PC-9 (cell line): Measurements from ENCODE around the gene AGBL5.

Source experiments
- EZH2 ChIP-seq: fragments of 200-600 bp; sonication (generic); IDR thresholded peaks from 2 replicates; pipeline ENCODE4 v1.8.0; 2017; ENCODE audit warnings: antibody characterized with exemption, low read depth
- TF ChIP-seq, protein P1 (sequence below): fragments of 200-600 bp; sonication (generic); conservative IDR thresholded peaks from 2 replicates; pipeline ENCODE4 v1.6.1; 2017; ENCODE audit warnings: mixed run types, antibody characterized with exemption, mild to moderate bottlenecking, moderate library complexity

DNA sequence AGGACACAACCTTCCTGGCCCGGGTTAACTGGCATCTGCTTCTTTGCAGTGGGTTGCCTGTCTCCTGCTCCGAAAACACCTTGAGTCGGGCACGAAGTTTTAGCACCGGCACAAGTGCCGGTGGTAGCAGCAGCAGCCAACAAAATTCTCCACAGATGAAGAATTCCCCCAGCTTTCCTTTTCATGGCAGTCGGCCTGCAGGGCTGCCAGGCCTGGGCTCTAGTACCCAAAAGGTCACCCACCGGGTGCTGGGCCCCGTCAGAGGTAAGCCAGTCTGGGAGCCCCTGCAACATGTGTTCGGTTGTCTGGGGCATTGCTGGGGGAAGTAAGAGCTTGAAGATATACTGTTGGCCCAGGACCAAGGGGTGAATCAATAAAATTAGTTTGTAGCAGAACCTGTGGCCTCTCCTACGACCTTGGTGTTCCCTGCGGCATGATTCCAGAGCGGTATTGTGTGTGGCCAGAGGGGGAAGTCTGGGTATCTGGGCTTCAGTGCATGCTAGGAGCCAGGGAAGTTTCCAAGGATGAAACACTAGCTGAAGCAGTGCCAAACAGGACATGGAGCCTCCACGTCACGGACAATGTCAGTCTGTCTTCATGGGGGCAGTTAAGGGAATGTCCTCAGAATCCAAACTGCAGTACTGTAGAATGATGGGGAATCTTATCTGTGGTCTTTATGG, 7.8 kb downstream of the AGBL5 start:
- TF ChIP-seq, protein P1, sequence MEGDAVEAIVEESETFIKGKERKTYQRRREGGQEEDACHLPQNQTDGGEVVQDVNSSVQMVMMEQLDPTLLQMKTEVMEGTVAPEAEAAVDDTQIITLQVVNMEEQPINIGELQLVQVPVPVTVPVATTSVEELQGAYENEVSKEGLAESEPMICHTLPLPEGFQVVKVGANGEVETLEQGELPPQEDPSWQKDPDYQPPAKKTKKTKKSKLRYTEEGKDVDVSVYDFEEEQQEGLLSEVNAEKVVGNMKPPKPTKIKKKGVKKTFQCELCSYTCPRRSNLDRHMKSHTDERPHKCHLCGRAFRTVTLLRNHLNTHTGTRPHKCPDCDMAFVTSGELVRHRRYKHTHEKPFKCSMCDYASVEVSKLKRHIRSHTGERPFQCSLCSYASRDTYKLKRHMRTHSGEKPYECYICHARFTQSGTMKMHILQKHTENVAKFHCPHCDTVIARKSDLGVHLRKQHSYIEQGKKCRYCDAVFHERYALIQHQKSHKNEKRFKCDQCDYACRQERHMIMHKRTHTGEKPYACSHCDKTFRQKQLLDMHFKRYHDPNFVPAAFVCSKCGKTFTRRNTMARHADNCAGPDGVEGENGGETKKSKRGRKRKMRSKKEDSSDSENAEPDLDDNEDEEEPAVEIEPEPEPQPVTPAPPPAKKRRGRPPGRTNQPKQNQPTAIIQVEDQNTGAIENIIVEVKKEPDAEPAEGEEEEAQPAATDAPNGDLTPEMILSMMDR: no peak
- TF ChIP-seq EZH2: no peak
